ENCODE data around the gene LY6G6C. TPM values are rescaled to one million over a fixed set of nuclear protein-coding genes. Genes with fewer than 3 reads are reported as not detected.
A peak's percentile ranks its signal among the peaks of the same experiment; 100 is the strongest.

Gene LY6G6C
- polyA plus RNA-seq, 3 donors, result 0.27 TPM; not detected in 2

- peak overlapping the region; percentile 96 to 99 (median 98) for H3K27ac Mint-ChIP-seq
- peak; percentile 80 for TF ChIP-seq CTCF (IDR thresholded peaks at IDR 0.05)
- peaks cover 62 to 65% of the 10 kb centered on the region in 2 donors for H3K36me3 Mint-ChIP-seq
Observed at GRCh38 chr6:31729515-31729978, 8.0 kb upstream of the LY6G6C start.

GRCh38 chr6:31728767-31729514, 7.4 kb upstream of the LY6G6C start, which contains the start of gene DDAH2:
DDAH2 (minus strand) TSS chr6:31729299; CDS start chr6:31729161, 138 bp downstream.
- no peak for TF ChIP-seq CTCF (IDR thresholded peaks at IDR 0.05)

More at GRCh38 chr6:31729515-31729978, 8.0 kb upstream of the LY6G6C start:
- no peak overlapping the region for H2AFZ ChIP-seq (ENCODE audit: insufficient read depth, low read depth, low read length, poor library complexity, severe bottlenecking)
- WGBS (ENCODE audit: insufficient coverage), result under 1% methylated on average over 22 of the region's 29 CpGs
- Mint-ChIP-seq H3K4me3 (peak overlapping the region; percentile 96), H3K4me1 (peaks cover 73% of the 10 kb centered on the region), H3K27me3 (ENCODE audit: low read depth in 3 of 3) (peaks cover 0 to 4% (median 4%) of the 10 kb centered on the region in 3 donors), H3K9me3 (peaks cover 0 to 4% (median 0%) of the 10 kb centered on the region in 7 donors)
- H3K27me3 ChIP-seq (ENCODE audit: control insufficient read depth in 2 of 2, insufficient read depth in 2 of 2, low read length in 2 of 2), result no peaks in the 10 kb centered on the region
- peak; percentile 75 to 83 (median 78) for DNase-seq
- H3K27ac ChIP-seq (ENCODE audit: low read depth in 1 of 2, low read length in 2 of 2), result peak overlapping the region; percentile 94 to 96
- peaks cover 44% of the 10 kb centered on the region for H4K20me1 ChIP-seq (ENCODE audit: insufficient read depth, low read length)
- peaks cover 39 to 40% of the 10 kb centered on the region in 2 donors for H3K36me3 ChIP-seq (replicated peaks in 1 of 2; ENCODE audit: control insufficient read depth in 1 of 2, insufficient read depth in 2 of 2, low read length in 2 of 2)
- H3K9ac ChIP-seq (ENCODE audit: insufficient read depth, low read length, poor library complexity, severe bottlenecking), result peak overlapping the region; percentile 64
- peaks cover 59% of the 10 kb centered on the region for H3K79me2 ChIP-seq (ENCODE audit: insufficient read depth, low read length)
- no peaks in the 10 kb centered on the region for H3K9me3 ChIP-seq (replicated peaks in 1 of 2; ENCODE audit: control insufficient read depth in 1 of 2, insufficient read depth in 1 of 2, low read length in 2 of 2)
- H3K4me2 ChIP-seq (replicated peaks; ENCODE audit: extremely low read depth, low read length, poor library complexity, severe bottlenecking), result peak overlapping the region; percentile 92
- peak overlapping the region; percentile 68 to 87 (median 81) for H3K4me3 ChIP-seq (replicated peaks in 1 of 3; ENCODE audit: low read depth in 2 of 3, low read length in 3 of 3)
- intact Hi-C loops (cut with micrococcal nuclease), result loop anchor here (5.0 to 10.0 kb wide), 2 partner anchors 103 to 105 kb away; no protein-coding TSS in a partner anchor
- H3K4me1 ChIP-seq (ENCODE audit: control insufficient read depth in 1 of 2, insufficient read depth in 2 of 2, low read length in 2 of 2), result peaks cover 76 to 90% of the 10 kb centered on the region in 2 donors

More at GRCh38 chr6:31728767-31729514, 7.4 kb upstream of the LY6G6C start, which contains the start of gene DDAH2:
- no peak within 1 kb of the TSS for H2AFZ ChIP-seq (ENCODE audit: insufficient read depth, low read depth, low read length, poor library complexity, severe bottlenecking)
- peak within 1 kb of the TSS; percentile 94 to 96 for H3K27ac ChIP-seq (ENCODE audit: low read depth in 1 of 2, low read length in 2 of 2)
- H3K79me2 ChIP-seq (ENCODE audit: insufficient read depth, low read length), result peaks cover 53% of the 10 kb centered on the region
- Mint-ChIP-seq H3K27ac (peak within 1 kb of the TSS; percentile 96 to 99 (median 98)), H3K4me1 (peaks cover 70% of the 10 kb centered on the region), H3K9me3 (peaks cover 0 to 4% (median 0%) of the 10 kb centered on the region in 7 donors), H3K4me3 (peak within 1 kb of the TSS; percentile 96), H3K36me3 (peaks cover 63 to 65% of the 10 kb centered on the region in 2 donors), H3K27me3 (ENCODE audit: low read depth in 3 of 3) (peaks cover 1 to 6% (median 4%) of the 10 kb centered on the region in 3 donors)
- no peak for DNase-seq
- peaks cover 38% of the 10 kb centered on the region for H4K20me1 ChIP-seq (ENCODE audit: insufficient read depth, low read length)
- H3K36me3 ChIP-seq (replicated peaks in 1 of 2; ENCODE audit: control insufficient read depth in 1 of 2, insufficient read depth in 2 of 2, low read length in 2 of 2), result peaks cover 36% of the 10 kb centered on the region in 2 donors
- peak within 1 kb of the TSS; percentile 68 to 87 (median 81) for H3K4me3 ChIP-seq (replicated peaks in 1 of 3; ENCODE audit: low read depth in 2 of 3, low read length in 3 of 3)
- H3K27me3 ChIP-seq (ENCODE audit: control insufficient read depth in 2 of 2, insufficient read depth in 2 of 2, low read length in 2 of 2), result no peaks in the 10 kb centered on the region
- 19% methylated on average over 14 of the region's 36 CpGs for WGBS (ENCODE audit: insufficient coverage)
- H3K9ac ChIP-seq (ENCODE audit: insufficient read depth, low read length, poor library complexity, severe bottlenecking), result peak within 1 kb of the TSS; percentile 71
- peaks cover 70 to 84% of the 10 kb centered on the region in 2 donors for H3K4me1 ChIP-seq (ENCODE audit: control insufficient read depth in 1 of 2, insufficient read depth in 2 of 2, low read length in 2 of 2)
- H3K4me2 ChIP-seq (replicated peaks; ENCODE audit: extremely low read depth, low read length, poor library complexity, severe bottlenecking), result peak within 1 kb of the TSS; percentile 92
- no peaks in the 10 kb centered on the region for H3K9me3 ChIP-seq (replicated peaks in 1 of 2; ENCODE audit: control insufficient read depth in 1 of 2, insufficient read depth in 1 of 2, low read length in 2 of 2)
- intact Hi-C loops (cut with micrococcal nuclease), result loop anchor here (1.0 to 10.0 kb wide), 3 partner anchors 7 to 106 kb away; partner anchors contain the start of gene CLIC1 (in 1 of the 2)

Measured in CD14-positive monocyte (primary cell).